Hematopoietic multipotent progenitor cell (in vitro differentiated cells): ENCODE measurements around the gene ID4. TPM values are rescaled to one million over a fixed set of nuclear protein-coding genes. Genes with fewer than 3 reads are reported as not detected.

ENCODE experiments used
- DNase-seq, 3 donors: peaks; one replicate each; pipeline ENCODE4 v3.0.0-alpha.2; 2011 to 2015; ENCODE audit warnings: low read depth in 2 of 3, low spot score in 2 of 3
- total RNA-seq: library from RNA; depleted of rRNA; stranded (reverse); fragments of >200 nt; gene quantifications from one replicate; pipeline ENCODE4 v1.2.3, GENCODE V29; 2012

The ID4 gene
- total RNA-seq, 1 donor: 0.27 TPM

- no peak for DNase-seq
Measured at GRCh38 chr6:19855536-19855935, 18.4 kb downstream of the ID4 start.

GRCh38 chr6:19857139-19857538, 20.0 kb downstream of the ID4 start:
- no peak for DNase-seq

- no peak for DNase-seq
Measured at GRCh38 chr6:19857703-19858102, 20.5 kb downstream of the ID4 start.

GRCh38 chr6:19860235-19860877, 23.2 kb downstream of the ID4 start:
- no peak for DNase-seq

- no peak for DNase-seq
Measured at GRCh38 chr6:19864285-19864684, 27.1 kb downstream of the ID4 start.

- DNase-seq: no peak
Measured at GRCh38 chr6:19865178-19865577, 28.0 kb downstream of the ID4 start.

- no peak for DNase-seq
Measured at GRCh38 chr6:19866173-19866984, 29.2 kb downstream of the ID4 start.

GRCh38 chr6:19866985-19867627, 29.9 kb downstream of the ID4 start:
- DNase-seq: no peak

- no peak for DNase-seq
Measured at GRCh38 chr6:19869464-19869863, 32.3 kb downstream of the ID4 start.

GRCh38 chr6:19870322-19870721, 33.2 kb downstream of the ID4 start:
- no peak for DNase-seq

GRCh38 chr6:19873031-19873430, 35.9 kb downstream of the ID4 start:
- DNase-seq: no peak

- DNase-seq: no peak
Measured at GRCh38 chr6:19876672-19877071, 39.5 kb downstream of the ID4 start.

GRCh38 chr6:19879663-19880062, 42.5 kb downstream of the ID4 start:
- DNase-seq: no peak

- DNase-seq: no peak
Measured at GRCh38 chr6:19880066-19880465, 42.9 kb downstream of the ID4 start.

- no peak for DNase-seq
Measured at GRCh38 chr6:19891451-19891850, 54.3 kb downstream of the ID4 start.
